H9 (cell line): ENCODE results near the gene TTLL4. TPM values are rescaled to one million over a fixed set of nuclear protein-coding genes. Genes with fewer than 3 reads are reported as not detected.

Experiments
- DNase-seq: peaks from one replicate; pipeline ENCODE4 v3.0.0-alpha.2; 2017
- H2AFZ ChIP-seq: one replicate; pipeline ENCODE4 v1.6.1; 2013; ENCODE audit warnings: mild to moderate bottlenecking, low read length, control low read depth, moderate library complexity
- H2AK5ac ChIP-seq: 2 replicates; pipeline ENCODE4 v1.6.1; 2013; ENCODE audit warnings: low read length, control low read depth, mixed read lengths; ENCODE audit not compliant: insufficient read length
- H2BK120ac ChIP-seq: one replicate; pipeline ENCODE4 v1.6.1; 2013; ENCODE audit warnings: low read depth, mild to moderate bottlenecking, low read length, control low read depth, inconsistent platforms; ENCODE audit not compliant: poor library complexity, severe bottlenecking
- H2BK12ac ChIP-seq: 2 replicates; pipeline ENCODE4 v1.6.1; 2013; ENCODE audit warnings: low read length, control low read depth, mixed read lengths, low read depth; ENCODE audit not compliant: insufficient read length
- H2BK15ac ChIP-seq: 2 replicates; pipeline ENCODE4 v1.6.1; 2013; ENCODE audit warnings: low read depth, low read length, control low read depth
- H2BK20ac ChIP-seq: one replicate; pipeline ENCODE4 v1.6.1; 2013; ENCODE audit warnings: low read depth, mild to moderate bottlenecking, low read length, control low read depth, inconsistent platforms; ENCODE audit not compliant: poor library complexity, severe bottlenecking
- H2BK5ac ChIP-seq: 2 replicates; pipeline ENCODE4 v1.6.1; 2013; ENCODE audit warnings: low read length, control low read depth, mixed read lengths; ENCODE audit not compliant: insufficient read length
- H3K14ac ChIP-seq: 2 replicates; pipeline ENCODE4 v1.6.1; 2013; ENCODE audit warnings: low read length, control low read depth; ENCODE audit not compliant: insufficient read depth
- H3K18ac ChIP-seq: 2 replicates; pipeline ENCODE4 v1.6.1; 2013; ENCODE audit warnings: low read depth, mild to moderate bottlenecking, mixed read lengths, low read length, control low read depth; ENCODE audit not compliant: insufficient read length
- H3K23ac ChIP-seq: 2 replicates; pipeline ENCODE4 v1.6.1; 2013; ENCODE audit warnings: low read length, control low read depth, mixed read lengths, low read depth; ENCODE audit not compliant: insufficient read length
- H3K23me2 ChIP-seq: 2 replicates; pipeline ENCODE4 v1.6.1; 2013; ENCODE audit warnings: low read depth, mild to moderate bottlenecking, mixed read lengths, low read length, control low read depth; ENCODE audit not compliant: insufficient read length, poor library complexity, severe bottlenecking
- H3K27ac ChIP-seq: 2 replicates; pipeline ENCODE4 v1.5.1; 2013; ENCODE audit warnings: low read length, control low read depth, mixed read lengths, low read depth; ENCODE audit not compliant: insufficient read length
- H3K27me3 ChIP-seq: 2 replicates; pipeline ENCODE4 v1.6.1; 2013; ENCODE audit warnings: low read length, control low read depth, inconsistent platforms; ENCODE audit not compliant: insufficient read depth
- H3K4ac ChIP-seq: 2 replicates; pipeline ENCODE4 v1.6.1; 2013; ENCODE audit warnings: low read depth, mild to moderate bottlenecking, control low read depth, inconsistent platforms, low read length, moderate library complexity
- H3K4me1 ChIP-seq: 2 replicates; pipeline ENCODE4 v1.6.1; 2013; ENCODE audit warnings: low read length, control low read depth, inconsistent platforms; ENCODE audit not compliant: insufficient read depth
- H3K4me2 ChIP-seq: 2 replicates; pipeline ENCODE4 v1.6.1; 2013; ENCODE audit warnings: low read length, control low read depth, mixed read lengths; ENCODE audit not compliant: insufficient read length, insufficient read depth
- H3K56ac ChIP-seq: 2 replicates; pipeline ENCODE4 v1.6.1; 2013; ENCODE audit warnings: low read depth, mild to moderate bottlenecking, mixed read lengths, low read length, control low read depth; ENCODE audit not compliant: insufficient read length
- H3K79me1 ChIP-seq: 2 replicates; pipeline ENCODE4 v1.6.1; 2013; ENCODE audit warnings: low read depth, mild to moderate bottlenecking, moderate library complexity, low read length, control low read depth, inconsistent platforms; ENCODE audit not compliant: insufficient read depth, poor library complexity, severe bottlenecking
- H3K79me2 ChIP-seq: 2 replicates; pipeline ENCODE4 v1.6.1; 2013; ENCODE audit warnings: low read length, control low read depth, inconsistent platforms; ENCODE audit not compliant: insufficient read depth
- H3K9ac ChIP-seq: 2 replicates; pipeline ENCODE4 v1.6.1; 2013; ENCODE audit warnings: low read length, control low read depth, mixed read lengths; ENCODE audit not compliant: insufficient read length; ENCODE audit errors: extremely low read depth
- H3K9me3 ChIP-seq: one replicate; pipeline ENCODE4 v1.6.1; 2013; ENCODE audit warnings: low read depth, low read length, inconsistent platforms; ENCODE audit not compliant: control insufficient read depth
- H3T11ph ChIP-seq: one replicate; pipeline ENCODE4 v1.6.1; 2013; ENCODE audit warnings: mild to moderate bottlenecking, low read length, control low read depth, inconsistent platforms
- H4K20me1 ChIP-seq: one replicate; pipeline ENCODE4 v1.6.1; 2013; ENCODE audit not compliant: control insufficient read depth, insufficient read length, insufficient read depth
- H4K5ac ChIP-seq: 2 replicates; pipeline ENCODE4 v1.6.1; 2013; ENCODE audit warnings: low read depth, mild to moderate bottlenecking, mixed read lengths, low read length, control low read depth; ENCODE audit not compliant: insufficient read length
- H4K8ac ChIP-seq: replicated peaks from 2 replicates; pipeline ENCODE4 v1.6.1; 2013; ENCODE audit warnings: low read length, control low read depth, mixed read lengths, low read depth; ENCODE audit not compliant: insufficient read length
- H4K91ac ChIP-seq: 2 replicates; pipeline ENCODE4 v1.6.1; 2013; ENCODE audit warnings: low read depth, mild to moderate bottlenecking, moderate library complexity, mixed read lengths, low read length, control low read depth; ENCODE audit not compliant: insufficient read length
- H3K27ac Mint-ChIP-seq, 3 experiments: 2 replicates in 2 of 3; 3 replicates in 1 of 3; pipeline ENCODE4 v1.8.0; 2020 to 2021; ENCODE audit warnings: mixed read lengths in 3 of 3, mild to moderate bottlenecking in 1 of 3, moderate library complexity in 1 of 3
- H3K27me3 Mint-ChIP-seq: 2 replicates; pipeline ENCODE4 v1.8.0; 2021; ENCODE audit warnings: low read depth, mild to moderate bottlenecking, moderate library complexity, mixed read lengths
- H3K36me3 Mint-ChIP-seq, 3 experiments: 2 replicates in 2 of 3; 3 replicates in 1 of 3; pipeline ENCODE4 v1.8.0; 2020 to 2021; ENCODE audit warnings: low read depth in 3 of 3, mixed read lengths in 3 of 3; ENCODE audit not compliant: insufficient read depth in 1 of 3
- H3K4me1 Mint-ChIP-seq, 2 experiments: 2 replicates each; pipeline ENCODE4 v1.8.0; 2020; ENCODE audit warnings: mixed read lengths in 2 of 2
- H3K4me3 Mint-ChIP-seq, 2 experiments: 2 replicates in 1 of 2; 3 replicates in 1 of 2; pipeline ENCODE4 v1.8.0; 2020 to 2021; ENCODE audit warnings: mild to moderate bottlenecking in 2 of 2, mixed read lengths in 2 of 2, moderate library complexity in 1 of 2
- H3K9me3 Mint-ChIP-seq, 2 experiments: 2 replicates in 1 of 2; 3 replicates in 1 of 2; pipeline ENCODE4 v1.8.0; 2020; ENCODE audit warnings: mild to moderate bottlenecking in 2 of 2, mixed read lengths in 2 of 2, moderate library complexity in 1 of 2
- CTCF ChIP-seq: fragments of 200-600 bp; sonication (generic); conservative IDR thresholded peaks from 3 replicates; pipeline ENCODE4 v1.8.0; 2021; ENCODE audit warnings: antibody characterized with exemption, mild to moderate bottlenecking
- total RNA-seq: library from RNA; stranded (reverse); gene quantifications from 2 replicates; pipeline ENCODE4 v1.2.1, GENCODE V29; 2021

Gene TTLL4
- total RNA-seq, 1 experiment from 2014 or later, result 96.4 TPM

GRCh38 chr2:218691234-218691633 lies 19.4 kb upstream of the TTLL4 start:
- no peaks in the 10 kb centered on the region for H3K79me2 ChIP-seq
- H3K23me2 ChIP-seq, result no peaks in the 10 kb centered on the region
- Mint-ChIP-seq H3K4me1 (no peaks in the 10 kb centered on the region; a peak in 1 of 4 replicates), H3K27me3 (no peaks in the 10 kb centered on the region), H3K27ac (no peak overlapping the region), H3K36me3 (peaks cover 2 to 62% (median 29%) of the 10 kb centered on the region in 3 experiments; a peak in 5 of 7 replicates), H3K4me3 (no peak overlapping the region), H3K9me3 (no peaks in the 10 kb centered on the region)
- no peak overlapping the region for H4K91ac ChIP-seq
- no peak overlapping the region for H2AFZ ChIP-seq
- no peak overlapping the region for H2AK5ac ChIP-seq
- H3K9me3 ChIP-seq, result no peaks in the 10 kb centered on the region
- no peak overlapping the region for H3K23ac ChIP-seq
- no peaks in the 10 kb centered on the region for H3K4me1 ChIP-seq
- H3K27me3 ChIP-seq, result no peaks in the 10 kb centered on the region
- DNase-seq, result no peak
- no peak overlapping the region for H2BK5ac ChIP-seq
- no peak overlapping the region for H3T11ph ChIP-seq
- H3K14ac ChIP-seq, result no peak overlapping the region
- no peak overlapping the region for H2BK120ac ChIP-seq
- no peak overlapping the region for H3K4me2 ChIP-seq
- no peaks in the 10 kb centered on the region for H4K20me1 ChIP-seq
- H3K27ac ChIP-seq, result no peak overlapping the region
- no peak overlapping the region for H3K9ac ChIP-seq
- H2BK15ac ChIP-seq, result no peak overlapping the region
- no peak overlapping the region for H2BK12ac ChIP-seq
- H3K18ac ChIP-seq, result no peak overlapping the region
- no peak overlapping the region for H3K4ac ChIP-seq
- H4K8ac ChIP-seq, result no peak overlapping the region
- no peak overlapping the region for H4K5ac ChIP-seq
- no peak for TF ChIP-seq CTCF
- H3K56ac ChIP-seq, result no peak overlapping the region
- no peaks in the 10 kb centered on the region for H3K79me1 ChIP-seq
- no peak overlapping the region for H2BK20ac ChIP-seq
